HG03139 (cell line): ENCODE measurements around the gene ZNF664.
A peak's percentile ranks its signal among the peaks of the same experiment; 100 is the strongest.

Experiments used
- ATAC-seq: cut with Tn5 transposase; IDR thresholded peaks from one replicate; pipeline ENCODE4 v1.9.1; 2021; ENCODE audit not compliant: unreplicated experiment

The ZNF664 gene

GRCh38 chr12:123957196-123957595 lies 15.8 kb upstream of the ZNF664 start:
- no peak for ATAC-seq

GRCh38 chr12:123958462-123958861 lies 14.6 kb upstream of the ZNF664 start:
- ATAC-seq: no peak

- ATAC-seq: no peak
These were observed 14.1 kb upstream of the ZNF664 start for GRCh38 chr12:123958876-123959275.

GRCh38 chr12:123960029-123960735 lies 12.8 kb upstream of the ZNF664 start:
- ATAC-seq: no peak

- ATAC-seq: no peak
These were observed 12.2 kb upstream of the ZNF664 start for GRCh38 chr12:123960856-123961255.

- ATAC-seq: no peak
These were observed 11.2 kb upstream of the ZNF664 start for GRCh38 chr12:123961585-123962345.

- no peak for ATAC-seq
These were observed 10.5 kb upstream of the ZNF664 start for GRCh38 chr12:123962513-123962912.

- no peak for ATAC-seq
These were observed 9.2 kb upstream of the ZNF664 start for GRCh38 chr12:123963821-123964220.

GRCh38 chr12:123965382-123965781 lies 7.6 kb upstream of the ZNF664 start:
- ATAC-seq: no peak

- ATAC-seq: no peak
These were observed 6.4 kb upstream of the ZNF664 start for GRCh38 chr12:123966596-123966995.

- no peak for ATAC-seq
These were observed 5.9 kb upstream of the ZNF664 start for GRCh38 chr12:123967121-123967586.

GRCh38 chr12:123971449-123971769 lies 1.6 kb upstream of the ZNF664 start:
- no peak for ATAC-seq

GRCh38 chr12:123971770-123972456 lies 1.1 kb upstream of the ZNF664 start:
- ATAC-seq: no peak

GRCh38 chr12:123973552-123974341 lies 732 bp downstream of the ZNF664 start:
- peak; percentile 9 for ATAC-seq

- no peak for ATAC-seq
These were observed 3.3 kb downstream of the ZNF664 start for GRCh38 chr12:123976227-123976826.

- no peak for ATAC-seq
These were observed 6.6 kb downstream of the ZNF664 start for GRCh38 chr12:123979566-123979965.

- ATAC-seq: no peak
These were observed 9.3 kb downstream of the ZNF664 start for GRCh38 chr12:123982269-123982668.

- ATAC-seq: no peak
These were observed 10.9 kb downstream of the ZNF664 start for GRCh38 chr12:123983822-123984485.

GRCh38 chr12:123984903-123985302 lies 11.9 kb downstream of the ZNF664 start:
- no peak for ATAC-seq

GRCh38 chr12:123986374-123986965 lies 13.5 kb downstream of the ZNF664 start:
- ATAC-seq: no peak
